Uterus (tissue), 4 donors: ENCODE results near the gene CDK6. TPM values are rescaled to one million over a fixed set of nuclear protein-coding genes. Genes with fewer than 3 reads are reported as not detected.

ENCODE experiments used
- DNase-seq, 2 donors: peaks; one replicate each; pipeline ENCODE4 v3.0.0-alpha.2; 2019 to 2020
- H3K27ac ChIP-seq, 2 donors: fragments of 200-600 bp; sonication (generic); 1 replicate in 1 of 2; 2 replicates in 1 of 2; pipeline ENCODE4 v1.5.1; 2016 to 2018
- H3K27me3 ChIP-seq, 2 donors: fragments of 200-600 bp; sonication (generic); one replicate each; pipeline ENCODE4 v1.5.1; 2018 to 2019; ENCODE audit warnings: control low read depth in 1 of 2
- H3K36me3 ChIP-seq, 2 donors: fragments of 200-600 bp; sonication (generic); one replicate each; pipeline ENCODE4 v1.5.1; 2019; ENCODE audit warnings: control low read depth in 1 of 2
- H3K4me1 ChIP-seq, 2 donors: fragments of 200-600 bp; sonication (generic); one replicate each; pipeline ENCODE4 v1.5.1; 2018 to 2019; ENCODE audit warnings: control low read depth in 1 of 2
- H3K4me3 ChIP-seq, 2 donors: fragments of 200-600 bp; sonication (generic); 1 replicate in 1 of 2; 2 replicates in 1 of 2; pipeline ENCODE4 v1.5.1; 2018 to 2019; ENCODE audit warnings: mild to moderate bottlenecking in 1 of 2
- H3K9me3 ChIP-seq, 2 donors: fragments of 200-600 bp; sonication (generic); one replicate each; pipeline ENCODE4 v1.5.1; 2019; ENCODE audit warnings: control low read depth in 1 of 2
- POLR2A ChIP-seq, 2 donors: fragments of 450-650 bp; IDR thresholded peaks; one replicate each; pipeline ENCODE4 v1.6.1; 2016; ENCODE audit warnings: antibody characterized with exemption in 2 of 2, mild to moderate bottlenecking in 1 of 2, moderate library complexity in 1 of 2
- intact Hi-C: fragments of 100-400 bp; cut with DNase I; formaldehyde crosslinking; loops from one replicate; pipeline ENCODE4 v1.15.1; 2023; ENCODE audit warnings: low total_unique reads
- small RNA-seq: library from RNA; depleted of rRNA; stranded (forward); fragments of <200 nt; gene quantifications from one replicate; pipeline ENCODE3, GENCODE V24; 2016
- total RNA-seq, 4 donors: library from RNA; depleted of rRNA in 3 of 4; stranded (reverse); fragments of >200 nt in 3 of 4; gene quantifications; one replicate each; pipeline versions ENCODE4 v1.1.0 to v1.2.4, GENCODE V29; 2014 to 2023
- TF ChIP-seq, protein P1 (sequence below), 4 experiments: fragments of 200-600 bp in 2 of 4; fragments of 450-650 bp in 2 of 4; sonication (generic) in 2 of 4; IDR thresholded peaks; one replicate each; pipeline ENCODE4 v1.5.1; 2016 to 2019; ENCODE audit warnings: antibody characterized with exemption in 4 of 4, mild to moderate bottlenecking in 2 of 4, moderate library complexity in 1 of 4
- donor health status: DM: yes; HTN: yes; CAD: no.

The CDK6 gene
- total RNA-seq, 4 donors from 2014 or later: 5.9 to 117 (median 15.2) TPM

DNA sequence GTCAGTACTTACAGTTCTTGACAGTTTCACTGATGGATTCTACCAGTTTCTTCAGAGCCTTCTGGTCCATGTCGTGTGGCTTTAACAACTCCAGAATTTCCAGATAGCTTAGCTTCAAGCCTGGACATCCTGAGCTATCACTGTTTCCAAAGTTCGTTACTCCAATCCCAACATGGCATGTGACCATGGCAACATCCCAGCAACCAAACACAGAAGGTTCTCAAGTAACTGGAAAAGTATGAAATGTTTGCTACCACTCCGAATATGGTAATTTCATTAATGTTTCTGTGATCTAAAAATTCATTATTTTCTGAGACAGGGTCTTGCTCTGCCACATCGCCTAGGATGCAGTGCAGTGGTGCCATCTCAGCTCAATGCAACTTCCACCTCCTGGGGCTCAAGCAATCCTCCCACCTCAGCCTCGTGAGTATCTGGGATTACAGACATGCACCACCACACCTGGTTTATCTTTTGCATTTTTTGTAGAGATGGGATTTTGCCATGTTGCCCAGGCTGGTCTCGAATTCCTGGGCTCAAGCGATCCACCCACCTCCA, 278.5 kb downstream of the CDK6 start:
- no peaks in the 10 kb centered on the region for H3K9me3 ChIP-seq
- no peak overlapping the region for H3K4me3 ChIP-seq
- no peak for DNase-seq
- no peak overlapping the region for H3K27ac ChIP-seq
- H3K4me1 ChIP-seq: no peaks in the 10 kb centered on the region
- no peaks in the 10 kb centered on the region for H3K36me3 ChIP-seq
- TF ChIP-seq POLR2A (IDR thresholded peaks at IDR 0.05): no peak
- TF ChIP-seq, protein P1, sequence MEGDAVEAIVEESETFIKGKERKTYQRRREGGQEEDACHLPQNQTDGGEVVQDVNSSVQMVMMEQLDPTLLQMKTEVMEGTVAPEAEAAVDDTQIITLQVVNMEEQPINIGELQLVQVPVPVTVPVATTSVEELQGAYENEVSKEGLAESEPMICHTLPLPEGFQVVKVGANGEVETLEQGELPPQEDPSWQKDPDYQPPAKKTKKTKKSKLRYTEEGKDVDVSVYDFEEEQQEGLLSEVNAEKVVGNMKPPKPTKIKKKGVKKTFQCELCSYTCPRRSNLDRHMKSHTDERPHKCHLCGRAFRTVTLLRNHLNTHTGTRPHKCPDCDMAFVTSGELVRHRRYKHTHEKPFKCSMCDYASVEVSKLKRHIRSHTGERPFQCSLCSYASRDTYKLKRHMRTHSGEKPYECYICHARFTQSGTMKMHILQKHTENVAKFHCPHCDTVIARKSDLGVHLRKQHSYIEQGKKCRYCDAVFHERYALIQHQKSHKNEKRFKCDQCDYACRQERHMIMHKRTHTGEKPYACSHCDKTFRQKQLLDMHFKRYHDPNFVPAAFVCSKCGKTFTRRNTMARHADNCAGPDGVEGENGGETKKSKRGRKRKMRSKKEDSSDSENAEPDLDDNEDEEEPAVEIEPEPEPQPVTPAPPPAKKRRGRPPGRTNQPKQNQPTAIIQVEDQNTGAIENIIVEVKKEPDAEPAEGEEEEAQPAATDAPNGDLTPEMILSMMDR (IDR thresholded peaks at IDR 0.05): no peak
- intact Hi-C loops: no loop called here
- H3K27me3 ChIP-seq: no peaks in the 10 kb centered on the region

GRCh38 chr7:92557249-92557648, 279.1 kb downstream of the CDK6 start:
- no peak for DNase-seq
- Histone ChIP-seq H3K4me1 (no peaks in the 10 kb centered on the region), H3K27me3 (no peaks in the 10 kb centered on the region), H3K4me3 (no peak overlapping the region), H3K36me3 (no peaks in the 10 kb centered on the region), H3K9me3 (no peaks in the 10 kb centered on the region), H3K27ac (no peak overlapping the region)
- intact Hi-C loops: no loop called here
- TF ChIP-seq, protein P1 (IDR thresholded peaks at IDR 0.05): no peak
- TF ChIP-seq POLR2A (IDR thresholded peaks at IDR 0.05): no peak

Small RNA genes lying within 50 kb of the gene (small RNA-seq; reads per million reads assigned to genes)
- gene RNU6-10P: not detected

Other genes with a start within 250 kb of the CDK6 start
- gene FAM133B, start 246.2 kb downstream of the CDK6 start, total RNA-seq: 10 to 100 TPM in 3 of 4 donors, 1 to 10 TPM in 1; 7.2 to 42.9 (median 34.3) TPM